B cell (primary cell): Measurements from ENCODE around the gene CCDC116. TPM values are rescaled to one million over a fixed set of nuclear protein-coding genes. Genes with fewer than 3 reads are reported as not detected.

Experiments used
- ATAC-seq: fragments of 200-7000 bp; cut with Tn5 transposase; one replicate; pipeline ENCODE4 v1.10.0; 2021; ENCODE audit warnings: low read depth, mild to moderate bottlenecking, moderate number of reproducible peaks, moderate library complexity
- CTCF ChIA-PET: fragments of 350-600 bp; sonication (Branson Sonifier 250); formaldehyde crosslinking; loops from one replicate; lab custom pipeline; 2021; ENCODE audit warnings: antibody characterized with exemption, inconsistent platforms; lab: Charles Lee
- POLR2A ChIA-PET: fragments of 350-600 bp; sonication (Branson Sonifier 250); formaldehyde crosslinking; loops from one replicate; lab custom pipeline; 2021; ENCODE audit warnings: antibody characterized with exemption; lab: Charles Lee
- DNase-seq: peaks from one replicate; pipeline ENCODE4 v3.0.0; 2013
- H2AFZ ChIP-seq: 2 replicates; pipeline ENCODE4 v1.6.1; 2012; ENCODE audit warnings: mild to moderate bottlenecking, low read depth, low read length; ENCODE audit not compliant: insufficient read depth, poor library complexity, severe bottlenecking
- H3K27ac ChIP-seq, 2 donors: 1 replicate in 1 of 2; 2 replicates in 1 of 2; pipeline ENCODE4 v1.5.1; 2012 to 2013; ENCODE audit warnings: low read length in 2 of 2, mild to moderate bottlenecking in 2 of 2, moderate library complexity in 1 of 2
- H3K27me3 ChIP-seq, 4 experiments: fragments of 200-600 bp in 1 of 4; sonication (generic) in 1 of 4; replicated peaks in 1 of 4; 1 replicate in 2 of 4; 2 replicates in 2 of 4; pipeline versions ENCODE4 v1.6.1 to v1.7.0; 2013 to 2016; ENCODE audit warnings: low read length in 3 of 4, mild to moderate bottlenecking in 2 of 4, mixed read lengths in 1 of 4, moderate library complexity in 1 of 4; ENCODE audit not compliant: insufficient read depth in 4 of 4, control insufficient read depth in 3 of 4; ENCODE audit errors: control extremely low read depth in 1 of 4
- H3K36me3 ChIP-seq, 2 experiments: replicated peaks in 1 of 2; 1 replicate in 1 of 2; 2 replicates in 1 of 2; pipeline versions ENCODE4 v1.6.1 to v1.7.1; 2013; ENCODE audit warnings: low read length in 1 of 2; ENCODE audit not compliant: insufficient read depth in 2 of 2, control insufficient read depth in 1 of 2; ENCODE audit errors: control extremely low read depth in 1 of 2, extremely low read depth in 1 of 2
- H3K4me1 ChIP-seq, 2 donors: fragments of 200-600 bp in 1 of 2; sonication (generic) in 1 of 2; 1 replicate in 1 of 2; 2 replicates in 1 of 2; pipeline versions ENCODE4 v1.5.1 to v1.6.1; 2013 to 2017; ENCODE audit warnings: low read length in 2 of 2; ENCODE audit not compliant: control insufficient read depth in 2 of 2, insufficient read depth in 2 of 2
- H3K4me2 ChIP-seq: replicated peaks from 2 replicates; pipeline ENCODE3; 2012; ENCODE audit warnings: mild to moderate bottlenecking, low read depth, low read length; ENCODE audit not compliant: poor library complexity, severe bottlenecking
- H3K4me3 ChIP-seq, 5 experiments: fragments of 200-600 bp in 1 of 5; sonication (generic) in 1 of 5; 1 replicate in 3 of 5; 2 replicates in 2 of 5; pipeline versions ENCODE4 v1.5.1 to v1.7.0; 2011 to 2016; ENCODE audit warnings: low read length in 4 of 5, mild to moderate bottlenecking in 4 of 5, low read depth in 2 of 5, control low read depth in 1 of 5, moderate library complexity in 1 of 5; ENCODE audit not compliant: insufficient read depth in 1 of 5; ENCODE audit errors: control extremely low read depth in 1 of 5, extremely low read depth in 1 of 5
- H3K79me2 ChIP-seq: fragments of 200-600 bp; sonication (generic); one replicate; pipeline ENCODE4 v1.6.0; 2016; ENCODE audit warnings: low read length; ENCODE audit not compliant: control insufficient read depth, insufficient read depth
- H3K9ac ChIP-seq: fragments of 200-600 bp; sonication (generic); 2 replicates; pipeline ENCODE4 v1.6.1; 2017; ENCODE audit warnings: mild to moderate bottlenecking, low read length, moderate library complexity
- H3K9me3 ChIP-seq, 3 donors: one replicate each; pipeline versions ENCODE4 v1.6.1 to v1.7.1; 2013; ENCODE audit warnings: low read length in 2 of 3; ENCODE audit not compliant: control insufficient read depth in 2 of 3, insufficient read depth in 1 of 3; ENCODE audit errors: control extremely low read depth in 1 of 3
- H4K20me1 ChIP-seq: 2 replicates; pipeline ENCODE4 v1.6.0; 2012; ENCODE audit warnings: mild to moderate bottlenecking, low read length; ENCODE audit not compliant: insufficient read depth, control insufficient read depth, poor library complexity, severe bottlenecking
- H3K27ac Mint-ChIP-seq: one replicate; pipeline ENCODE4 v1.8.0; 2021; ENCODE audit warnings: mixed read lengths
- H3K27me3 Mint-ChIP-seq: one replicate; pipeline ENCODE4 v1.8.0; 2021; ENCODE audit warnings: mixed read lengths
- H3K4me1 Mint-ChIP-seq: one replicate; pipeline ENCODE4 v1.8.0; 2021; ENCODE audit warnings: mixed read lengths
- H3K4me3 Mint-ChIP-seq: one replicate; pipeline ENCODE4 v1.8.0; 2021; ENCODE audit warnings: mixed read lengths
- H3K9me3 Mint-ChIP-seq: one replicate; pipeline ENCODE4 v1.8.0; 2022; ENCODE audit warnings: mixed read lengths; ENCODE audit not compliant: insufficient read depth
- EZH2 ChIP-seq: IDR thresholded peaks from 2 replicates; pipeline ENCODE4 v1.6.1; 2012; ENCODE audit warnings: borderline replicate concordance, low read depth, mild to moderate bottlenecking, moderate library complexity, low read length; ENCODE audit not compliant: insufficient read depth, poor library complexity, severe bottlenecking
- WGBS: methylation state at CpG from one replicate; pipeline ENCODE4 v1.1.5; 2013; ENCODE audit warnings: missing lambda C conversion rate; ENCODE audit not compliant: insufficient coverage; 5-methylcytosine and 5-hydroxymethylcytosine counted together
- intact Hi-C: fragments of 100-400 bp; cut with micrococcal nuclease; formaldehyde crosslinking; loops from one replicate; pipeline ENCODE4 v1.10.0; 2022
- polyA minus RNA-seq: library from RNA; depleted of rRNA, polyadenylated mRNA; stranded (reverse); fragments of >200 nt; gene quantifications from 2 replicates; pipeline ENCODE4 v1.2.3, GENCODE V29; 2012
- polyA plus RNA-seq: library from polyadenylated mRNA; depleted of rRNA; stranded (reverse); fragments of >200 nt; gene quantifications from 2 replicates; pipeline ENCODE4 v1.2.3, GENCODE V29; 2012
- total RNA-seq, 2 donors: library from RNA; stranded (reverse); fragments of 120-200 nt in 1 of 2; gene quantifications; 1 replicate in 1 of 2; 2 replicates in 1 of 2; pipeline versions ENCODE4 v1.2.3 to v1.2.4, GENCODE V29; 2013 to 2022
- TF ChIP-seq, protein P1 (sequence below): fragments of 200-600 bp; IDR thresholded peaks from one replicate; pipeline ENCODE4 v1.8.0; 2022; ENCODE audit warnings: antibody characterized with exemption, mild to moderate bottlenecking

The CCDC116 gene
- 0.52 and 0.63 TPM in 2 replicates for total RNA-seq
- total RNA-seq (2013), result 0.21 TPM
- polyA plus RNA-seq, result 0.29 and 0.55 TPM in 2 replicates
- polyA minus RNA-seq, result 0.43 and 0.57 TPM in 2 replicates

DNA sequence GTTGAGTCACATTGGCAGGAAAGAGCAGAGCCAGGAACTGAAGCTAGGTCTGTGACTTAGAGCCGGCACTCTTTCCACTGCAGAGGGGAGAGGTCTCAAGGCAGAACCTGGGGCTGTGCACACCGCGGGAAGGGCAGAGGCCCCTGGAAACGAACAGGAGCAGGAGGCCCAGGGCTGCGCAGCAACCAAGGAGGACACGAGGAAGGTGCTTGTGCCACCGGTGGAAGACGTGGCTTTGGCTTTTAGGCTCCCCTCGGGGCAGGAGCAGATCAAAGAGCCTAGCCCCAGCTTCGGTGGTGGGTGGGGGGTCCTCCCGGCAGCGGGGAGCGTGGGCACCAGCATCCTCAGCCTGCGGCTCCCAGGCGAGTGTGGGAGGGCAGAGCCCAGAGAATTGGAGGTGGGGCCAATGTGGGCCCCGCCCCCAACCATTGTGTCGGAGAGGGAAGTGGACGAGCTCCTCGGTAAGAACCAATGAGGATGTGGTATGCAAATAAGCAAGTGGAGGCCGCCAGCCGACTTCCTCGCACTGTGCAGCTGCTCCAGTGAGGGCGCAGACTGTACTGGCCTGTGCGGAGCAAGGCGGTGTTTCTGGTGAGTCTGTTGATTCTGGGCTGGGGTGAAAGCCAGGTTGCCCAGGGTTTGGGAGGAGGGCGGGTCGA, at the start of gene CCDC116:
CCDC116 (plus strand) TSS at position 524 of the 659 bp plus-strand sequence. CDS start 422 bp downstream, outside the sequence.
- H3K4me2 ChIP-seq, result peak within 1 kb of the TSS; percentile 11
- peaks cover 28% of the 10 kb centered on the region for H3K4me1 Mint-ChIP-seq
- H3K9me3 ChIP-seq, result peaks cover 0 to 16% (median 0%) of the 10 kb centered on the region in 3 donors
- peaks cover 0 to 11% of the 10 kb centered on the region in 2 experiments for H3K36me3 ChIP-seq
- CTCF ChIA-PET, result interaction anchor here (11.1 kb wide), 1 partner anchor 12 kb away, joined by 168 read pairs; the partner anchor contains the start of gene SDF2L1
- H3K79me2 ChIP-seq, result peaks cover 26% of the 10 kb centered on the region
- H3K27me3 ChIP-seq, result no peaks in the 10 kb centered on the region
- ATAC-seq (no peak), DNase-seq (peak; percentile 54)
- H3K27ac Mint-ChIP-seq, result no peak within 1 kb of the TSS
- H3K9me3 Mint-ChIP-seq, result no peaks in the 10 kb centered on the region
- POLR2A ChIA-PET, result interaction anchor here (1.0 kb wide), 1 partner anchor 10 kb away, joined by 6 read pairs; the partner anchor contains the start of gene SDF2L1
- H3K27ac ChIP-seq, result no peak within 1 kb of the TSS
- H3K4me3 ChIP-seq, result no peak within 1 kb of the TSS
- intact Hi-C loops, result loop anchor here (5.0 kb wide), 1 partner anchor 45 kb away; no protein-coding TSS in a partner anchor
- no peak within 1 kb of the TSS for H3K9ac ChIP-seq
- TF ChIP-seq, protein P1, sequence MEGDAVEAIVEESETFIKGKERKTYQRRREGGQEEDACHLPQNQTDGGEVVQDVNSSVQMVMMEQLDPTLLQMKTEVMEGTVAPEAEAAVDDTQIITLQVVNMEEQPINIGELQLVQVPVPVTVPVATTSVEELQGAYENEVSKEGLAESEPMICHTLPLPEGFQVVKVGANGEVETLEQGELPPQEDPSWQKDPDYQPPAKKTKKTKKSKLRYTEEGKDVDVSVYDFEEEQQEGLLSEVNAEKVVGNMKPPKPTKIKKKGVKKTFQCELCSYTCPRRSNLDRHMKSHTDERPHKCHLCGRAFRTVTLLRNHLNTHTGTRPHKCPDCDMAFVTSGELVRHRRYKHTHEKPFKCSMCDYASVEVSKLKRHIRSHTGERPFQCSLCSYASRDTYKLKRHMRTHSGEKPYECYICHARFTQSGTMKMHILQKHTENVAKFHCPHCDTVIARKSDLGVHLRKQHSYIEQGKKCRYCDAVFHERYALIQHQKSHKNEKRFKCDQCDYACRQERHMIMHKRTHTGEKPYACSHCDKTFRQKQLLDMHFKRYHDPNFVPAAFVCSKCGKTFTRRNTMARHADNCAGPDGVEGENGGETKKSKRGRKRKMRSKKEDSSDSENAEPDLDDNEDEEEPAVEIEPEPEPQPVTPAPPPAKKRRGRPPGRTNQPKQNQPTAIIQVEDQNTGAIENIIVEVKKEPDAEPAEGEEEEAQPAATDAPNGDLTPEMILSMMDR, result no peak
- TF ChIP-seq EZH2, result no peak
- no peak within 1 kb of the TSS for H3K4me3 Mint-ChIP-seq
- 79% methylated on average over 27 of the region's 27 CpGs for WGBS
- H4K20me1 ChIP-seq, result peaks cover 30% of the 10 kb centered on the region
- H3K4me1 ChIP-seq, result peaks cover 15 to 29% of the 10 kb centered on the region in 2 donors
- no peak within 1 kb of the TSS for H2AFZ ChIP-seq
- H3K27me3 Mint-ChIP-seq, result no peaks in the 10 kb centered on the region
